Smooth muscle cell of the brain vasculature (primary cell): Measurements from ENCODE around the gene ZBTB8B.

Source experiments
- DNase-seq: peaks from one replicate; pipeline ENCODE4 v3.0.0-alpha.2; 2012; ENCODE audit warnings: low read depth, low spot score

Gene ZBTB8B

DNA sequence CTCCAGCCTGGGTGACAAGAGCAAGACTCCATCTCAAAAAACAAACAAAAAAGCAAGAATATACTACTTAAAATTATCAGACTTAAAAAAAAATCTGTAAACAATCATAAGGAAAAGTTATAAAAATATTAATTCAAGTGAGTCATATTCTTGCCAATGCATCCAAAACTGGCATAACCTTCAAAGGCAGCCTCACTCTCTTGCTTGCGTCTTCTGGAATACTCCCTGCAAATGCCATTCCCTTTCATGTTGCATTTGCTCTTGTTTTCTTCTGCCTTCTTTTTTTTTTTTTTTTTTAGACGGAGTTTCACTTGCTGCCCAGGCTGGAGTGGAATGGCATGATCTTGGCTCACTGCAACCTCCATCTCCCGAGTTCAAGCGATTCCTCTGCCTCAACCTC, 42.1 kb downstream of the ZBTB8B start:
- no peak for DNase-seq

- no peak for DNase-seq
Measured at GRCh38 chr1:32508761-32509160, 43.9 kb downstream of the ZBTB8B start.

- DNase-seq, result no peak
Measured at GRCh38 chr1:32509939-32510338, 45.1 kb downstream of the ZBTB8B start.
